HG03196 (cell line): ENCODE data around the gene MTERF1.
A peak's percentile ranks its signal among the peaks of the same experiment; 100 is the strongest.
"Not testable (repeated sequence)": the region's sequence is repeated elsewhere in the genome, so short reads cannot be mapped to it uniquely, and the experiment has no call there.

ENCODE experiments used
- ATAC-seq: cut with Tn5 transposase; IDR thresholded peaks from one replicate; pipeline ENCODE4 v1.9.1; 2021; ENCODE audit not compliant: unreplicated experiment

Gene MTERF1

GRCh38 chr7:91880413-91881241, at the start of gene MTERF1:
Gene MTERF1 (minus strand): TSS chr7:91880702. CDS start chr7:91880083, 619 bp downstream.
- peak; percentile 99 for ATAC-seq

GRCh38 chr7:91929463-91929862, 49.0 kb upstream of the MTERF1 start:
- no peak for ATAC-seq

- ATAC-seq, result no peak
Measured at GRCh38 chr7:91927912-91928311, 47.4 kb upstream of the MTERF1 start.

- ATAC-seq, result no peak
Measured at GRCh38 chr7:91922857-91923256, 42.4 kb upstream of the MTERF1 start.

- no peak for ATAC-seq
Measured at GRCh38 chr7:91918356-91918755, 37.9 kb upstream of the MTERF1 start.

- ATAC-seq, result no peak
Measured at GRCh38 chr7:91916051-91916440, 35.5 kb upstream of the MTERF1 start.

- ATAC-seq, result no peak
Measured at GRCh38 chr7:91915401-91916050, 35.0 kb upstream of the MTERF1 start.

- no peak for ATAC-seq
Measured at GRCh38 chr7:91913612-91914011, 33.1 kb upstream of the MTERF1 start.

- no peak for ATAC-seq
Measured at GRCh38 chr7:91912494-91912893, 32.0 kb upstream of the MTERF1 start.

GRCh38 chr7:91911121-91911520, 30.6 kb upstream of the MTERF1 start:
- ATAC-seq, result no peak

- no peak for ATAC-seq
Measured at GRCh38 chr7:91910171-91910570, 29.7 kb upstream of the MTERF1 start.

- ATAC-seq, result no peak
Measured at GRCh38 chr7:91899563-91899962, 19.1 kb upstream of the MTERF1 start.

GRCh38 chr7:91898240-91898992, 17.9 kb upstream of the MTERF1 start:
- no peak for ATAC-seq

- no peak for ATAC-seq
Measured at GRCh38 chr7:91894781-91895480, 14.4 kb upstream of the MTERF1 start.

GRCh38 chr7:91893699-91894098, 13.2 kb upstream of the MTERF1 start:
- not testable (repeated sequence) for ATAC-seq

GRCh38 chr7:91892821-91893340, 12.4 kb upstream of the MTERF1 start:
- ATAC-seq, result no peak

- no peak for ATAC-seq
Measured at GRCh38 chr7:91892099-91892705, 11.7 kb upstream of the MTERF1 start.

- ATAC-seq, result not testable (repeated sequence)
Measured at GRCh38 chr7:91888271-91889175, 8.0 kb upstream of the MTERF1 start.
